Activated T-helper 1 cell treated with anti-CD3 and anti-CD28 coated beads, Interleukin-12 subunit alpha, Interleukin-12 subunit beta, Interleukin-2, Interleukin-4 antibody, amounts not matched to agents 30 ng/mL and 10 ng/mL and 1 ng/mL, durations not matched to agents 14 hours and 24 hours and 36 hours (primary cell): ENCODE results near the gene ZNF487. TPM values are rescaled to one million over a fixed set of nuclear protein-coding genes. Genes with fewer than 3 reads are reported as not detected.
A peak's percentile ranks its signal among the peaks of the same experiment; 100 is the strongest.
"Not testable (repeated sequence)": the region's sequence is repeated elsewhere in the genome, so short reads cannot be mapped to it uniquely, and the experiment has no call there.

ENCODE experiments used
- DNase-seq: peaks from one replicate; pipeline ENCODE4 v3.0.0; 2021; ENCODE audit warnings: low spot score
- H3K27ac Mint-ChIP-seq: one replicate; pipeline ENCODE4 v1.8.0; 2021; ENCODE audit warnings: mild to moderate bottlenecking, mixed read lengths
- H3K27me3 Mint-ChIP-seq: one replicate; pipeline ENCODE4 v1.8.0; 2022; ENCODE audit warnings: mild to moderate bottlenecking, moderate library complexity, mixed read lengths; ENCODE audit not compliant: insufficient read depth
- H3K36me3 Mint-ChIP-seq: one replicate; pipeline ENCODE4 v1.8.0; 2021; ENCODE audit warnings: low read depth, mixed read lengths
- H3K4me1 Mint-ChIP-seq: one replicate; pipeline ENCODE4 v1.8.0; 2021; ENCODE audit warnings: low read depth, mixed read lengths
- H3K4me3 Mint-ChIP-seq: one replicate; pipeline ENCODE4 v1.8.0; 2021; ENCODE audit warnings: mild to moderate bottlenecking, moderate library complexity, mixed read lengths
- H3K9me3 Mint-ChIP-seq: one replicate; pipeline ENCODE4 v1.8.0; 2021; ENCODE audit warnings: mixed read lengths
- intact Hi-C: fragments of 100-400 bp; cut with micrococcal nuclease; formaldehyde crosslinking; loops from one replicate; pipeline ENCODE4 v1.15.1; 2024
- total RNA-seq: library from RNA; stranded (reverse); gene quantifications from 2 replicates; pipeline ENCODE4 v1.2.3, GENCODE V29; 2022

The ZNF487 gene
- 1.8 and 2.0 TPM in 2 replicates for total RNA-seq

DNA sequence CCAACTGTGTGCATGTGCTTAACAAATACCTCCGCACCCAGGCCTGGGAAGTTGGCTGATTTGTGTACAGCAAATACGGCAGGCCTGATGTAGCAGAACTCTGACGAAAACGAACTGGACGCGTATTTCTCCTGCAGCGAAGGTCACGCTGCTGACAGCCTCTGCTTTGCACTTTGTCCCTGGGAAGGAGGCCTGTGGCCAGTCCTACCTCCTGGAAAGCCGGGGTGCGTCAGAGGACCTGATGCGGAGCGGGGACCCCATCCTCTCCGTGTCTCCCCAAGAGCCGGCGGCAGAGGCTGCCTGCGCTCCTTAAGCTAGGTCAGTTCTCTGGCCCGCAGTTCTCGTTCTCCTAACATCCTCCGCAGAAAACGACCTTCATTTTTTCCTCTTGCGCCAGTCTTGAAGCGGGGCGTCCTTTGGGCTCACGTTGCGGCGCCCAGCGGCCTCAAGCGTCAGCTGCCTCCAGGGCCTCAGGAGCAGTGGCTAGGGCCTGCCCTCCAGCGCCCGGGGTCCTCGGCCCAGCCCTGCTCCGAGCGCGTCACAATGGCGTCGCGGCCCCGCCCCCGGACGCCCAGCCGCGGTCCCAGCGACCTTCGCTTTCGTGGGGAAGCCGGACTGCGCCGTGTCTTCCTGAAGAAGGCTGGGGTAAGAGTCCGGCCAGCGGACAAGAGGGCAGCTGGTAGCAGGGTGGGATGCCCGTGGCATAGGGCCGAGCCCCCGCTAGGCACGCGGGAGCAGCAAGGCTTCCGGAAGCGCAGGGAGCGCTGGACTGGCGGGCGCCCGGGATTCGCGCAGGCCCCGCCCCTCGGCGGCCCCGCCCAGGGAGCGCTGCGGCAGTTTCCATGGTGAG lies at the start of gene ZNF487:
Gene ZNF487, plus strand, starts transcription at position 821 of the 850 bp plus-strand sequence. CDS start 38,703 bp downstream, outside the sequence.
- peak within 1 kb of the TSS; percentile 88 for H3K4me3 Mint-ChIP-seq
- DNase-seq = peak; percentile 91
- peaks cover 8% of the 10 kb centered on the region for H3K36me3 Mint-ChIP-seq
- H3K4me1 Mint-ChIP-seq = peaks cover 11% of the 10 kb centered on the region
- peak within 1 kb of the TSS; percentile 94 for H3K27ac Mint-ChIP-seq
- no peaks in the 10 kb centered on the region for H3K9me3 Mint-ChIP-seq
- no peaks in the 10 kb centered on the region for H3K27me3 Mint-ChIP-seq
- intact Hi-C loops = loop anchor here (1.0 to 2.0 kb wide), 5 partner anchors 16 to 654 kb away; partner anchors contain the start of genes BMS1 and HNRNPF

DNA sequence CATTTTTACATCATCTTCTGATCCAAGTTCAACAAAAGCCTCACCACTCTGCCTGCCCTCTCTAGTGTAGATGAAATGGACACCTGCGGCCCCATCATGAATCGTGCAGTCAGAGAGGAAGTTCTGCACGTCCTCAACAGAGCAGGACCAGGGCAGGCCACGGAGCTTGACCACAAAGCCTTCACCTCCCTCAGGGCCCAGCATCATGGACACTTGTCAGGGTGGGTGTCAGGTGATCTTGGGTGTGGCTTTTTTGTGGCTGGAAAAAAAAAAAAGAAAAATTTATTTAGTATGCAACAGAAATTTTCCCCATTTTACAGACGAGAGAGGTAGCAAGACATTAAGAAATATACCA lies 49.3 kb upstream of the ZNF487 start:
- DNase-seq = no peak
- H3K27ac Mint-ChIP-seq = no peak overlapping the region
- H3K36me3 Mint-ChIP-seq = peaks cover 60% of the 10 kb centered on the region
- H3K4me1 Mint-ChIP-seq = peaks cover 54% of the 10 kb centered on the region
- no peaks in the 10 kb centered on the region for H3K9me3 Mint-ChIP-seq
- H3K4me3 Mint-ChIP-seq = no peak overlapping the region
- H3K27me3 Mint-ChIP-seq = no peaks in the 10 kb centered on the region
- intact Hi-C loops = no loop called here

DNA sequence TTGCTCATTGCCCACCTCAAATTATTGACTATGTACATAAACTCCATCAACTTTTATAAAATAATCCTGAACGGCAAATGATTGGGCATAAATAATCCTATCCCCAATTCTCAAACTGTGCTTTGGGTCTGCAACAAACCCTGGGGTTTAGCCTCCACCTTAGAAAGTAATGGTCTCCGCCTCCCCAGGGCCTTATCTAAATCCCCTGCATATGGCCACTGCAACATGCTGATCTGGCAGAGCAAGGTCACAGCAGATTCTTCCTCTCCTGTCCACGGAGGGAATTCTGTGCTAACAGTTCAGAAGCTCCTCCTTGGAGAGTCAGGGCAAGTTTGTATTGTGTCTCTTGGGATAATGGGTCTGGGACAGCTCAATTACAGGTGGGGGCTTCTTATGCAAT lies 47.0 kb upstream of the ZNF487 start:
- Mint-ChIP-seq H3K36me3 (peaks cover 72% of the 10 kb centered on the region), H3K9me3 (no peaks in the 10 kb centered on the region), H3K4me3 (no peak overlapping the region), H3K27ac (no peak overlapping the region), H3K4me1 (peaks cover 73% of the 10 kb centered on the region), H3K27me3 (no peaks in the 10 kb centered on the region)
- intact Hi-C loops = loop anchor here (10.0 kb wide), 1 partner anchor 605 kb away; the partner anchor contains the start of gene BMS1
- DNase-seq = no peak

DNA sequence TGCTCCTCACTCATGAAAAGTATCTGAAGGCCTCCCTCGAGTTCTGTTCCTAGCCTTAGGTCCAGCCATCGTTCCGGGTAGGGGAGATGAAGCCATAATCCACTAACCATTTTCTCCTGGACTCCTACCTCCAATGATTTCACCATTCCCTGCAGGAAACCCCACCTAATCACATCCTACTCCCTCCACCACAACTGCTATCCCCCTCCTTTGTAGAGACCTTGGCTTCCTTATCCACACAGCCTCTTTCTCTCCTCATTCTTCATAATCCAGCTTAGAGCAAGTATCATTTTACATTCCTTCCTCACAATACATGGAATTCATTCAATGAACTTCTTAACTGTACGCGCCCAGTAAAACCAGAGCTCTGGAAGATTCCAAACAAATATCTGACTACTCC lies 46.6 kb upstream of the ZNF487 start:
- Mint-ChIP-seq H3K27ac (peak overlapping the region; percentile 42), H3K4me3 (no peak overlapping the region), H3K36me3 (peaks cover 75% of the 10 kb centered on the region), H3K27me3 (no peaks in the 10 kb centered on the region), H3K4me1 (peaks cover 78% of the 10 kb centered on the region), H3K9me3 (no peaks in the 10 kb centered on the region)
- no peak for DNase-seq
- intact Hi-C loops = loop anchor here (10.0 kb wide), 1 partner anchor 606 kb away; the partner anchor contains the start of gene BMS1

DNA sequence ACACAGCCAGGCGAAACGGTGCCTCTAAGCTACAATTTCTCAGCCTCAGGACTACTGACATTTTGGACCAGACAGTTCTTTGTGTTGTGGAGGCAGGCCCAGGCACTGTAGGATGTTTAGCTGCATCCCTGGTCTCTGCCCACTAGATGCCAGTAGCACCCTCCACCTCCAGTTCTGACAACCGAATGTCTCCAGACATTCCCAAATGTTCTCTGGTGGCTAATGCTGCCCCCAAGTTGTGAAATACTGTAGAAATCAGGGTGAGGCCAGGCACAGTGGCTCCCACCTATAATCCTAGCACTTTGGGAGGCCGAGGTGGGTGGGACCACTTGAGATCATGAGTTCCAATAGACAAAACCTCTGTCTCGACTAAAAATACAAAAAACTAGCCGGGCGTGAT lies 46.2 kb upstream of the ZNF487 start:
- H3K4me3 Mint-ChIP-seq = no peak overlapping the region
- no peaks in the 10 kb centered on the region for H3K9me3 Mint-ChIP-seq
- peak overlapping the region; percentile 42 for H3K27ac Mint-ChIP-seq
- peaks cover 82% of the 10 kb centered on the region for H3K4me1 Mint-ChIP-seq
- H3K27me3 Mint-ChIP-seq = no peaks in the 10 kb centered on the region
- no peak for DNase-seq
- H3K36me3 Mint-ChIP-seq = peaks cover 76% of the 10 kb centered on the region
- intact Hi-C loops = loop anchor here (10.0 kb wide), 1 partner anchor 606 kb away; the partner anchor contains the start of gene BMS1

DNA sequence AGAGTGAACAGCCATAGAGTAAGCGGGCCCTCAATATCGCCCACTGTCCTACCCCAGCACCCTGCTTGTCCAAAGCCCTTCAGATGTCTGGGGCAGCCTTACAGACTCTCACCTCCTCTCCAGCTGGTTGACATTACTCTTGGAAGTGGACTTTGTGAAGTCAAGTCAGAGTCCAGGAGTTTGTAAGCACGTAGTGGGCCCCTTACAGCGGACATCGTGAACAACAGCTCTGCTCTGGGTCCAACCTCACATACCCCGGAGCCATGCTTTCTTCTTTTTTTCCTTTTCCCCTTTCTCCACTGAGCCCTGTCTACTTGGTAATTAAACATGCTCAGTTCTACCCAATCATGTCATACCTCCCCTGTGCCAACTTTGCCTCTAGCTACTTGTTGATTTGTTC lies 45.4 kb upstream of the ZNF487 start:
- H3K4me1 Mint-ChIP-seq = peaks cover 85% of the 10 kb centered on the region
- peak overlapping the region; percentile 19 for H3K27ac Mint-ChIP-seq
- no peak for DNase-seq
- no peak overlapping the region for H3K4me3 Mint-ChIP-seq
- H3K36me3 Mint-ChIP-seq = peaks cover 79% of the 10 kb centered on the region
- intact Hi-C loops = loop anchor here (10.0 kb wide), 1 partner anchor 607 kb away; the partner anchor contains the start of gene BMS1
- no peaks in the 10 kb centered on the region for H3K27me3 Mint-ChIP-seq
- H3K9me3 Mint-ChIP-seq = no peaks in the 10 kb centered on the region

DNA sequence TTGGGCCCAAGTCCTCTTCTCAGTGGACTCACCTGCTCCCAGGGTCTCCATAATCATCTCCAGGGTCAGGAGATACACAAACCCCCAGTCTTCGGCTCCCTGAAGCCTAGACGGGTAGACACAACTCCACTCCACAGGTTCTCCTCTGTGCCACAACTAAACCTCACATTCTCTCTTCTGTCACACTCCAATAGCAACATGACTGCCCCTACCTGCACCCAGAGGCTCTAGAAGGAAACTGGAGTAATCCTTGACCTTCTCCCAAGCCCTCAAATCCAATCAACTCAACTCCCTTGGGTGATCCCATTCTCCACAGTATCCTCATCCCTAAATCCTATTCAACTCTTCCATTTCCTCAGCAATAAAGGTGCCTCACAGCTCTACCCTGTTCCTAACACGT lies 44.2 kb upstream of the ZNF487 start:
- Mint-ChIP-seq H3K4me1 (peaks cover 79% of the 10 kb centered on the region), H3K27ac (peak overlapping the region; percentile 28), H3K4me3 (no peak overlapping the region), H3K36me3 (peaks cover 69% of the 10 kb centered on the region), H3K9me3 (no peaks in the 10 kb centered on the region), H3K27me3 (no peaks in the 10 kb centered on the region)
- no peak for DNase-seq
- intact Hi-C loops = loop anchor here (10.0 kb wide), 1 partner anchor 608 kb away; the partner anchor contains the start of gene BMS1

DNA sequence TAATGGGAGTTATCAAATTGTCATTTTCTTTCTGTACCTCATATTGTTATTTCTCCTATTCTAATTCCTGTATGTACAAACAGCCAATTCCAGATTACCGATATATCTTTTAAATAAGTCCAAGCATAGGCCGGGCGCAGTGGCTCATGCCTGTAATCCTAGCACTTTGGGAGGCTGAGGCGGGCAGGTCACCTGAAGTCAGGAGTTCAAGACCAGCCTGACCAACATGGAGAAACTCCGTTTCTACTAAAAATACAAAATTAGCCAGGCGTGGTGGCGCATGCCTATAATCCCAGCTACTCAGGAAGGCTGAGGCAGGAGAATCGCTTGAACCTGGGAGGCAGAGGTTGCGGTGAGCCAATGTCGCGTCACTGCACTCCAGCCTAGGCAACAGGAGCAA lies 43.7 kb upstream of the ZNF487 start:
- not testable (repeated sequence) for H3K27me3 Mint-ChIP-seq, DNase-seq, H3K9me3 Mint-ChIP-seq, H3K4me3 Mint-ChIP-seq
- Mint-ChIP-seq H3K4me1 (peaks cover 79% of the 10 kb centered on the region), H3K36me3 (peaks cover 70% of the 10 kb centered on the region), H3K27ac (peak overlapping the region; percentile 28)
- intact Hi-C loops = loop anchor here (10.0 kb wide), 1 partner anchor 608 kb away; the partner anchor contains the start of gene BMS1

DNA sequence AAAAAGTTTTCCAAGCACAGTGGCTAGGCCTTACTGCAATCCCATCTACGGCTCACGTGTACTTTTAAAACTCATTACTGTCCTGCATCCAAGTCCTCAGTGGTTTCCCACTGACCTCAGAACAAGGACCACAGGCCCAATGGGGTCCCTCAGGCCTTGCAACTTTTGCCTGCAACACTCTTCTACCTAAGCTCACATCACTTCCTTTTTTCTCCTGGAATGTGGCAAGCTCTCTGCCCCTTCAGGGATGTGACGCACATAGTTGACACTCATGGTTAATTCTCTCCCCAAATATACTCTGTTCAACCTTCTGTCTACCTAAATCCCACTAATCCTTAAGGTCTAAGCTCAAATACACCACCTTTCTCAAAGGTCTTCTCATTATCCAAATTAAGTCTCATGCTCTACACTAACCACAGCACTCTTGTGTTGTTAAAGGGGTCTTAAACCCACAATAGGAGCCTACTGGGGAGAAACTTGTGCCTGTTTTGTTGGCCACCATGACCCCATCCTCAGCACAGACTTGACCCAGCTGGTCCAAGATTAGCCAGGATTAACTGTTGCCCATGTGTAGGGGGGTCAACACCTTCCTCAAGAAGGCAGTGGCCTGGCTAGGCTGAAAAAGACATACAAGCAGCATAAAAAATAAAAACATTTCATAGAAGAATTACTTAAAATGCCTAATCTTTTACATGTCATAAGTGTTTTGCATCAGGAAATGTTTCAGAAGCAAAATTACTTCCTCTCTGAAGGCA lies 43.1 kb upstream of the ZNF487 start:
- H3K36me3 Mint-ChIP-seq = peaks cover 65% of the 10 kb centered on the region
- peak overlapping the region; percentile 36 for H3K27ac Mint-ChIP-seq
- intact Hi-C loops = loop anchor here (10.0 kb wide), 1 partner anchor 609 kb away; the partner anchor contains the start of gene BMS1
- no peak overlapping the region for H3K4me3 Mint-ChIP-seq
- H3K4me1 Mint-ChIP-seq = peaks cover 78% of the 10 kb centered on the region
- no peaks in the 10 kb centered on the region for H3K9me3 Mint-ChIP-seq
- DNase-seq = no peak
- H3K27me3 Mint-ChIP-seq = no peaks in the 10 kb centered on the region

DNA sequence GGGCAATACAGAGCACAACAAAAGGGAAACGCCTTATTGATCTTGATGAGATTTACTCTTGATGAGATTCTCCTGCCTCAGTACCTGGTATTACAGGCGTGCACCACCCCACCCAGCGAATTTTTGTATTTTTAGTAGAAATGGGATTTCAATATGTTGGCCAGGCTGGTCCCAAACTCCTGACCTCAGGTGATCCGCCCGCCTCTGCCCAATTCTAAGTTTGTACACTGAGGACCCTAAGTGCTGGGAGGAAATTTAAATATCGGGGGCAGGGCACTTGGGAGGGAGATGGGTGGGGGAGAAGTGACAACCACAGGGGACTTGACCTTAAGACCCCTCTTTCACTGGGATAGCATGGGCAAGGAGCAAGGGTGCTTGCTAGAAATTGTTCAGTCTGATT lies 42.0 kb upstream of the ZNF487 start:
- peak overlapping the region; percentile 96 for H3K27ac Mint-ChIP-seq

DNA sequence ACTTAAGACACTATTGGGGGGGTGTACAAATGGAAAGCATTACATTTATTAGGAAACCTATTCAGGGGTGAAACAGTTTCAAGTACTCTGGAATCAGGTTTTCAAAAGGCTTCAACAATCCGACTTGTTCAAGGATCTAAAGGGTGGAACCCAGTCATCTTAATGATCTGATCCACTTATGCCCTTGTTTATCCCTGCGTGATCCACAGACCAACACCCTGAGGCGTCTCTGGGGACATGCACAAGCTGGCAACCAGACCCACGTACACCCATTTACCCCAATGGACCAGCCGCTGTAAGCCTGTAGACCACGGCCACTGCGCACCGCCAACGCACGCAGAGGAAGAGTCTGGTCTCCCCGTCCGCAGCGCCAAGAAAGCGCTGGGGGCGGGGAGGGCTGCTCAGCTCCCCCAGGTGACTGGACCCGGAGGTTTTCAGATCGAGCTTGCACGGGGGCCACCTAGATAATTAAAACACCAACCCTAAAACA lies 41.3 kb upstream of the ZNF487 start:
- peaks cover 65% of the 10 kb centered on the region for H3K36me3 Mint-ChIP-seq
- DNase-seq = no peak
- H3K27ac Mint-ChIP-seq = peak overlapping the region; percentile 96
- H3K4me1 Mint-ChIP-seq = peaks cover 79% of the 10 kb centered on the region
- no peaks in the 10 kb centered on the region for H3K27me3 Mint-ChIP-seq
- peak overlapping the region; percentile 90 for H3K4me3 Mint-ChIP-seq
- intact Hi-C loops = loop anchor here (2.0 to 10.0 kb wide), 3 partner anchors 103 to 611 kb away; partner anchors contain the start of genes BMS1 and CSGALNACT2
- H3K9me3 Mint-ChIP-seq = no peaks in the 10 kb centered on the region

More for the DNA sequence above, 42.0 kb upstream of the ZNF487 start:
- Mint-ChIP-seq H3K9me3 (no peaks in the 10 kb centered on the region), H3K27me3 (no peaks in the 10 kb centered on the region), H3K4me1 (peaks cover 79% of the 10 kb centered on the region), H3K4me3 (peak overlapping the region; percentile 90), H3K36me3 (peaks cover 67% of the 10 kb centered on the region)
- intact Hi-C loops = loop anchor here (5.0 to 10.0 kb wide), 2 partner anchors 103 to 610 kb away; partner anchors contain the start of gene BMS1
- DNase-seq = no peak
